D341Med (cell line): ENCODE results near the gene REPIN1.
A peak's percentile ranks its signal among the peaks of the same experiment; 100 is the strongest.

Experiments
- DNase-seq: peaks from one replicate; pipeline ENCODE4 v3.0.0; 2012; ENCODE audit warnings: low spot score

Gene REPIN1

DNA sequence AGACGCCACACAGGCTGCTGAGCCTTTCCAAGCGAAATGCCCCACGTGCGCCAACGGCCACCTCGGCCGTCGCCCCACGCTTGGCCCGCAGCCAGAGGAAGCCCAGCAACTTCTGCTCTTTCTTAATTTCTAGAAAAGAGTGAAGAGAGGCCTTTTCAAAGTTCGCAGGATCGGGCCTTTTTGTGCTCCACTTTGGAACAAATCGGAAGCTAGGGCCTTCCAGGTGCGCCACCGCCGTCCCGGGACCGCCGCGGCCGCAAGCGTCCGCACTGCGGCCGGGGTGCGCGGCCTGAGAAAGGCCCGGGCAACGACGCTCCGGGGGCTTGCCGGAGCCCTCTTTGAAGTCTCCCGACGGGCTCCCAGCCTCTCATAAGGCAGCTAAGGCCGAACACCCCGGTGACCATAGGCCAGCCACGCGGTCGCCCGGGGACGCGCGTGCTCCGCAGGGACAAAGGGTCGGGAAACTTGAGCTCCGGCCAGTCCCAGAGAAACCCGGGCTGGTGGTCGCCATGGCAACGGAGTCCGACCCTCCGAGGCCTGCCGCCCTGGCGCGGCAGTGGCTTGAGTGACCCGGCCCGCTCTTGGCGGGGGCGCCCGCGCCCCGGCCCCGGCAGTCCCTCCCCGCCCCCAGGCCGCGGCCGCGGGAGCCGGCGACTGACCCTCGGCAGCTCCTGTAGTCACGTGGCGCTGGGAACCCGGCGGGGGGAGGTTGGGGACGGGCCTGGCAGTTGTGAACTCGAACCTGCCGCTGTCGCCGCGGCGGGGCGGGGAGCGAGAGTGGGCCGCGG is at the start of gene REPIN1:
TSS of gene REPIN1 (plus strand) at position 727 of the 788 bp plus-strand sequence. CDS start 890 bp downstream, outside the sequence.
- DNase-seq, result peak; percentile 94

DNA sequence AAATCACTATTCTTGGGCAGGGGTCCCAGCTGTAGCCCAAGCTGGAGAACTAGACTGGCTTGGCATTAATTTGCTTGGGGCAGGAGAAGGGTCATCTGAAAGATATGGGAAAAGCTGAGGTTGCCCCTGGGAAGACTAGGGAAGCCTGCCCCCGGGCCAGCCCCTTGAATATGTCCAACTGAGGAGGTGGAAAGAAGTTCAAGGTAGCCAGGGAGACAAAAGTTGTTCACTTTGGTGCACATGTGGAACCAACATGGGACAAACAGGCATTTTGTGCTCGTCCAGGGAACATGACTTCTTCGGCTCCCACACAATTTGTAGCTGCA is 46.9 kb upstream of the REPIN1 start:
- no peak for DNase-seq

DNA sequence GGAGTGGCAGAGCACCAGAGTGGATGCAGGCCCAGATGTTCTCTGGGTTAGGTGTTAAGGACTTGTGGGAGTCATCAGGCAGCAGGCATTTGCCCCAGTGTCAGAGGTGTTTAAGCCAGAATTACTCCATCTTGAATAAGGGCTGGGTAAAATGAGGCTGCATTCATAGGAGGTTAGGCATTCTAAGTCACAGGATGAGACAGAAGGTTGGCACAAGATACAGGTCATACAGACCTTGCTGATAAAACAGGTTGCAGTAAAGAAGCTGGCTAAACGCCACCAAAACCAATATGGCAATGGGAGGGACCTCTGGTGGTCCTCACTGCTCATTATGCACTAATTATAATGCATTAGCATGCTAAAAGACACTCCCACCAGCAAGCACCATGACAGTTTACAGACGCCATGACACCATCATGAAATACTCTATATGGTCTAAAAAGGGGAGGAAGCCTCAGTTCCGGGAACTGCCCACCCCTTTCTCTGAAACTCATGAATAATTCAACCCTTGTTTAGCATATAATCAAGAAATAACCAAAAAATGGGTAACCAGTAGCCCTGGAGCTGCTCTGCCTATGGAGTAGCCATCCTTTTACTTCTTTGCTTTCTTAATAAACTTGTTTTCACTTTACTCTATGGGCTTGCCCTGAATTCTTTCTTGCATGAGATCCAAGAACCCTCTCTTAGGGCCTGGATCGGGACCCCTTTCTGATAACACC is 46.3 kb upstream of the REPIN1 start:
- DNase-seq, result no peak

DNA sequence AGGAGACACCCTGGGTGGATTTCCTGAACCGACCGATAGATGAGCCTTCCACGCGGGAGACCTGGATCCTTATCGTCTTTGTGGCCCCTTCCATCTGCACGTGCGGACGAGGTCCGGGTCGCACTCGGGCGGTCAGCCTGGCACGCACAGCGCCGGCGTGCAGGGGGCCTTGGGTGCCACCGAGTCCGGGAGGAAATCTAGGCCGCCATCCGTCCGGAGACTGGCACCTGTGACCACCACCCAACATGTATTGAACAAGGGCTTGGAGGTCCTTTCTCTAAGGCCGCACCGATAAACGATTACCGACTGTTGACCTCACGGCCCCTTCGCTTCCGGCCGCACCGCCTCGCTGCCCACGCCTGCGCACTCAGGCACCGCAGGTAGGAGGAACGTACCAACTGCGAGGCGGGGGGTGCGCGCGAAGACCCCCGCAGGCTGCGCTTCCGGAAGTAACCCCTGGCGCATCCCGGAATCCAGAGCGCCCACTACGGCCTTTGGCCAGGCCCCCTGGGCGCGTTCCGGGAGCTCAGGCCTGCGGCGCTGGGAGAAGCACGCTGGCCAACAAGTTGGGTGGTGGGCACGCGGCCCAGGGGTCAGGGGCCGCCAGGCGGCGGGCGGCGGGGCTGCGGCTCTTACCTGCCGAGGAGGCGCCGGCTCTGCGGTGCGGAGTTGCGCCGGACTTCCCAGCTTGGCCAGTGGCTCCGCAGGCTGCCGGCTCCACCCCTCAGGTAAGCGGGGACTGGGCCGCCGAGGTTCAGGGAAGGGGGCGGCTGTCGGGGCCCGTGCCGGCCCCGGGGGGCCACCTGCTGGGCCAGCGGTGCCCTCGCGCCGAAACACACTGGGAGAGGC is 45.6 kb upstream of the REPIN1 start, which contains the start of the genes ACTR3C and LRRC61:
TSS of gene ACTR3C (minus strand) at position 713 of the 849 bp plus-strand sequence. CDS start 28,249 bp downstream, outside the sequence.
TSS of gene LRRC61 (plus strand) at position 523 of the 849 bp plus-strand sequence. CDS start 13,507 bp downstream, outside the sequence.
- DNase-seq, result peak; percentile 92

DNA sequence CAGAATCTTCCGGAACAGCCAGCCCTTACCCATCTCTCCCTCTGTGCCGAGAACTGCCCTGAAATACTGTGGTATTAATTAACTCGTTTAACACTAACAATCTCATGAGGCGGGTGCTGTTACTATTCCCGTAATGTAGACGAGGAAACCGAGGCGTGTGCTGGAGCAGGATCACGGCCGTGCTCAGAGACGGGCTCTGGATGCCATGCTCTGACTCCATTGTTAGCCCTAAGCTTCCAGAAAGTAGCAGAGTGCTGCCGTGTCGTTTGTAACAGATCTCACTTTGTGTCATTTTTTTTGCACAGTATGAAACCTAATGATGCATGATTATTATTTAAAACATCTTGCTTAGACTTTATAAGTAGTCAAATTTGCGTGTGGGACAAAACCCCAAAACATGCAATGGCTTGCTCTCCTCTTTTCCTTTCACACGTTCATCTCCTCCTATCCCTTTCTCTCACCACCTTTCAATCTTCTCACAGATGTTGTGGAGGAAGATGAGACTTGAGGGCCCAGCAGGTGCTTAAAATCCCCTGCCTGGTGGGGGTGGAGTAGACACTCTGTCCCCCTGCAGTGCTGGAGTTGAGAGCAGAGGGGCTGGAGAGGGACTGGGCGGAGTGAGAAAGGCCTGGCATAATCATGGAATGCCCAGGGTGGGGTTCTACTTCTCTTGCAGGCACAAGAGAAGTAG is 44.8 kb upstream of the REPIN1 start:
- DNase-seq, result no peak

DNA sequence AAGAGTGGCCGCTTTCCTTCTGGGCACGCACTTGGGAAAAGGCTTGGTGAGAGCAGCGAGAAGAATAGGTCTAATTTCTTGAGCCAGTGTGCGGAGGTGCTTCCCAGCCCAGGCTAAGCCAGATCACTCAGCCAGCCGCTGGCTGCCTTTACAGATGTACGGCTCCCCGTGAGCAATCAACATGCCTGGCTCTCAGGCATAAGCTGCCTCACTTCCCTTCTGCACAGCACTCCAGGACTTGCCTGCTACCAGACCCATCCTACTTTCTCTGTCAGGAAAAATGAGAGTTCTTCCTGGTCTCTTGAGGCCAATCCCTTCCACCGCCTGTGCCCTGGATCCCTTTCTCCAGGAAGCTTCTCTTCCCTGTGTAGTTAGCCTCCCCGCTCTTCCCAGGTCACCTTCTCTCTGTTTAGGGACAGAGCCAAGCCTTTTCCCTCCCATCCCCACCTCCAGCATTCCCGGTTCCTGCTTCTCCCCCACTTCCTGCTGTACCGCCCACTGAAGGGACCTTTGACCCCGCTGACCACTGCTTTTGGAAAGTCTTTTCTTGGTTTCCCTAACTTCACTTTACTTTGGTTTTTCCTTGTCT is 44.2 kb upstream of the REPIN1 start:
- peak; percentile 52 for DNase-seq

DNA sequence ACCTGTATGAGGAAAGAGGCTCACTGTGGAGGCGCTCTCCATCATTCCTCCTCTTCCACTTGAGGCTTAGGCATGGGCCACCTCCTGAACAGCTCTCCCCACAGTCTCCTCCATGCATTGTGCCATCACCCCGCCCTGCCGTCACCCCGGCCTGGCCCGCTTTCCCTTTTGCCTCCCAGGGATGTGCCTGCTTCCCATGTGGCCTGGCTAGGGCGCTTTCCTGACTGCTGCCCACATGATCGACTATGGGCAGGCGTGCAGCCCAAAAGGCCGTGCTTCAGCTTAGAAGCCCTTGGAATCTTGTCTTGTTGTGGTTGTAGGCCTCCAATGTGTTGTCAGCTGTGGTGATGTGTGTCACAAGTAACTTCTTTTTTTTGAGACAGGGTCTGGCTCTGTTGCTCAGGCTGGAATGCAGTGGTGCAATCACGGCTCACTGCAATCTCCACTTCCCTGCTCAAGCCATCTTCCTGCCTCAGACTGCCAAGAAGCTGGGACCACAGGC is 43.5 kb upstream of the REPIN1 start:
- DNase-seq, result no peak

DNA sequence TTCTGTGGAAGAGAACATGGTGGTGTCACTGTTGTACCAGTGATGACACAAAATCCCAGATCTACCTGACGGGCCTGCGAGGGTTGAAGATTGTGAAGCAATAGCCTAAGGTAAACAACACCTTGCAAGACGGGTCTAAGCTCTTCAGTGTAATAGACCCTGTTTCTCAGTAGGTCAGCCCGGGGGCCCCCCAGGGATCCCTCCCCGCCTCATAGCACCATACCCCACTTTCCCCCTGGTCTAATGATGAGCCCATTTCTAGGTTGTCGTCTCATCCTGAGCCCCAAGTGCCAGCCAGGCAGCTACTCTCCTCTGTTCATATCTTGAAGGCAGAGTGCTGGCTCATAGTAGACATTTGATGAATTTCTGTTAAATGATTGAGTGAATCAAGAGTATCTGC is 42.7 kb upstream of the REPIN1 start:
- DNase-seq, result no peak

DNA sequence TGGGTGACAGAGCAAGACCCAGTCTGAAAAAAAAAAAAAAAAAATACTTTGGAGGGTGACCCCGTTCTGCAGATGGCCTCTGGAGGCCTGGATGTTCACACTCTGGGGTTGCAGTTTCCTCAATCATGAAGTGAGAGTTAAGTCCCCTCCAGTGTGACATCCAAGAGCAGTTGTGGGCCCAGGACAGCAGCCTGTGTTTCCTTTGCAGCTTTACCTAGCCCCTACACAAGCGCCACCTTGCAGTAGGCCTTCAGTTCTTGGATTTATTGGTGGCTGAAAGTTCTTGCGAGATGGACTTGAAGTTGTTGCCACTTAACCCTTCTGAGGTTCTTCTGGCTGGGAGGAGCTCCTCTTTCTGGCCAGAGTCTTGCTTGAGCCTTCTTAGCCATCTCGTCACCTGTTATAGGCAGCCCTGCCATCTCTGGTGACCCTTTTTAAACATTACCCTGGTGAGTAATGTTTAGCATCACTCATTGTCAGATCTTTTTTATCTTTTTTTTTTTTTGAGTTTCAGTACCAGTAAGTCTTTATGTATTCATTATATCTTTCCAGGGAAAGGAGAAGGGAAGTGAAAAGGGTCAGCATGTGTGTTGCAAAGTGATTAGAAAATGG is 41.9 kb upstream of the REPIN1 start:
- no peak for DNase-seq

DNA sequence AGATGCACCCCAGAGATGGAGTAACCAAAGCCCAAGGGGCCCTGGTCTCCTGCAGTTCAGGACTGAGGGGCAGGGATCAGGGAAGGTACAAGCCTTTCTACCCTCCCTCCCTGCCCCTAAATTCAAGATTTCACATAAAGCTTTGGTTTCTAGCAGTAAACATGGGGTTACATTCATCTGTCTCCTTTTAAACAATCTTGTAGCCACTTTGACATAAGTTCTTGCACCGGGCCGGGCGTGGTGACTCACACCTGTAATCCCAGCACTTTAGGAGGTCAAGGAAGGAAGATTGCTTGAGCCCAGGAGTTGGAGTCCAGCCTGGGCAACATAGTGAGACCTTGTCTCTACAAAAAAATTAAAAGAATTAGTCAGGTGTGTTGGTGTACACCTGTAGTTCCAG is 41.3 kb upstream of the REPIN1 start:
- no peak for DNase-seq

DNA sequence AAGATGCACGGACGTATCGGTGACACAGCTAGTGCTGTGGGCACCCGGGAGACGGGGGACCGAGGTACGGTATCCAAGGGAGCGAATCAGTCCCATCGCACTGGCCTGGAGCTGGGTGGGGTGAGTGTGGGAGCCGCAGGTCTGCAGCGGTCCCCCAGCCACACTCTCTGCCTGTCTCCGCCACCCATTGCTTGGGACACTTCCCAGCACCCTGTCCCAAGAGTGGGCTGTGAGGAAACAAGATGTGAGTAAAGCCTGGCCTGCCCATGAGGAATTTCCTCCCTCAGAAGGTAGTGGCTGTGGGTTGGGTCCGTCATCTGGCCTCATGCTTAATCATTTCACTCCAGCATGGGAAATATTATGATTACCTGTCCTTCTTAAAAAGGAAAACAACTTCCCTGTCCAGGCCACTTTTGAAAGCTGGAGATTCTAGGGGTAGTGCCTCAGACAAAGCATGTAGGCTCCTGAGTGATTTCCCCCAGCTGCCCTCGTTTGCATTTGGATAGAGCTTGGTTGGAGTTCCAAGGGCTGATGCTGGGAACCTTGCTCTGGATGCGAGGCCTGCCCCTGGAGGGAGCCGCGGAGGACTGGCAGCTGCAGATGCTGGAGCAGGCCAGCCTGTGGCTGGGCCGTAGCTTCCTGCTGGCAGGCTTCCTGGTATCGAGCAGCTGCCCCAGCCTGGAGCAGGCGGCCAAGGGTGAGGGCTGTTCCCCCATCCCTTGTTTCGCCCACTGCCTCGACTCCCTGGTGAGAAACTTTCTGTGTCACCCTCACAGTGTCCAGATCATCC is 39.1 kb upstream of the REPIN1 start:
- no peak for DNase-seq

DNA sequence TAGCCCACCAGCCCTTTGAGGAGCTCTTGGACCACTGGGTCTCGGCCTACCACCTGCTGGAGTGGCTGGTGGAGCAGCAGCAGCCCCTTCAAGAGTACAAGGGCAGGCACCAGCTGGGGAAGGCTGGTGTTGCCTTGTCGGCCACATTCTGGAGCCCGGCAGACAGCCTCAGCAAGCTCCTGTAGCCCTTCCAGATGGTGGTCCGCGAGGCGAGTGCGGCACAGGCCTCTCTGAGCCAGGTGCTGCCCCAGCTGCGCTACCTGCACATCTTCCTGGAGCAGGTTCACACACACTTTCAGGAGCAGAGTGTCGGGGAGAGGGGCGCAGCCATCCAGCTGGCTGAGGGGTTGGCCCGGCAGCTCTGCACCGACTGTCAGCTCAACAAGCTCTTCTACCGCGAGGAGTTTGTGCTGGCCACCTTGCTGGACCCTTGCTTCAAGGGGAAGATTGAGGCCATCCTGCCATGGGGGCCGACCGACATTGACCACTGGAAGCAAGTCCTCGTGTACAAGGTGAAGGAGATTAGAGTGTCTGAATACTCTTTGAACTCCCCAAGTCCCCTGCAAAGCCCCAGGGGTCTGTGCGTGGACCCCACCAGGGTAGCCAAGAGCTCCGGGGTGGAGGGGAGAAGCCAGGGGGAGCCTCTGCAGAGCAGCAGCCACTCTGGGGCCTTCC is 38.3 kb upstream of the REPIN1 start:
- no peak for DNase-seq

DNA sequence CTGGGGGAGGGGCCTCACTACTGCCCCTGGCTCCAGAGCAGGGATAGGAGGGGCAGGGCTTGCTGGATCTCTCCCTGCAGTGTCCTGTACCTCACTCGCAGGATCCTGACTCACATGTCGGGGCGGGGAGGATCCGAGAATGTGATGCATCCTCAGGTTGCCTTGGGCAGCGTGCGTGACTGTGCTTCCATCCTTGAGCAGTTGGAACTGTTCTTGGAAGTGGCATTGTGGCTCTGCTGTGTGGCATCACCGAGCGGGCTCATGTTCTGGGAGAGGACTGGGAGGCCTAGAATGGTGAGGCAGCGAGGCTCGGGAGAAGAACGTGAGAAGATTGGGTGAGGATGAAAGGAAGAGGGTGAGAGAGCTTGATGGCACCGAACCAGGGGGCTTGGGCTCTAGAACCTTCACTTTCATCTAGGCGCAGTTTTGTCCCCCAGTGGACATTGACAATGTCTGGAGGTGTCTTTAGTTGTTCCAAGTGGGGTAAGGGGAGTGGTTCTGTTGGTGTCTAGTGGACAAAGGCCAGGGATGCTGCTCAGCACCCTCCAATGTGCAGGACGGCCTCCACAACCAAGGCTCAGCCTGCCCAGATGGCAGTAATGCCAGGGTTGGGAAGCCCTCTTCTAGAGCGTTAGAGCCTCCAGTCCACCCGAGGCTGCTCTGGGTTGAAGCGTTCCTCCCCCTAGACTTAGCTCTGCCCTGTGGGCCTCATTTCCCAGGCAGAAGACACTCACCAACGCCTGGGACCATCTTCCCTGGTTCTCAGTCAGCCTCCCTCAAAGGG is 35.6 kb upstream of the REPIN1 start:
- no peak for DNase-seq

DNA sequence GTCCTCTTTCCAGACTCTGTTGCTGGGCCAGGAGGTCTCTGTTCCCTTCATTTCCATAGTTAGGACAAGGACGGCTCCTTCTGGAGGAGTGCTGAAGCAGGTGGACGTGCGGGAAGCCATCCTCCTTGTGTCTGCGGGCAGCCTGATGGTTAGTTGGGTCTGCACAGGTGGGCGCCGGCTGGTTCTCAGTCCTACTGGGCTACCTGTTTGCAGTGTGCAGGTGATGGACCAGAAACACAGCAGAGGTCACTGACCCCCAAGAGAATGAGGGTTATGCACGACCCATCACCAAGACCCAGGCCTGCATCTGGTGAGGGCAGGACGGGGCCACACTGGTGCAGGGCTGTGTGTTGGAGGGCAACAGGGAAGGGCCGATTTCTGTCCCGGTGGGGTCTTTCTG is 35.0 kb upstream of the REPIN1 start:
- no peak for DNase-seq

DNA sequence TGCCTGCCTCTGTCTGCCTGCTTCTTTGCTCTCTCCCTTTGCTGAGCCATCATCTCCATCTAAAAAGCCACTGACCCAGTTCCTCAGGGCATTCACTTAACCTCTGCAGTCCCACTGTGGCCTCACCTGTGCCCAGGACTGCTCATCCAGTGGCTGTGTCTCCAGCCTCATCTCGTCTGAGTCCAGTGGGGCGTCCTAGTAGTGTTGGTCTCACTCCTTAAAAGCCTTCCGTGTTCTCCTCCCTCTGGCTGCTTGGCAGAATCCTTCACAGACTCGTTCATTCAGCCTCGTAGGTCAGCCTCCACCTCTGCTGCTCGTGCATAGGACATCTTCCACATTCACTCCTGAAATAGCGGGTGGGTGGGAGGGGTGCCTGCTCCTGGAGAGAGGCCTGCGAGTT is 34.5 kb upstream of the REPIN1 start:
- no peak for DNase-seq

DNA sequence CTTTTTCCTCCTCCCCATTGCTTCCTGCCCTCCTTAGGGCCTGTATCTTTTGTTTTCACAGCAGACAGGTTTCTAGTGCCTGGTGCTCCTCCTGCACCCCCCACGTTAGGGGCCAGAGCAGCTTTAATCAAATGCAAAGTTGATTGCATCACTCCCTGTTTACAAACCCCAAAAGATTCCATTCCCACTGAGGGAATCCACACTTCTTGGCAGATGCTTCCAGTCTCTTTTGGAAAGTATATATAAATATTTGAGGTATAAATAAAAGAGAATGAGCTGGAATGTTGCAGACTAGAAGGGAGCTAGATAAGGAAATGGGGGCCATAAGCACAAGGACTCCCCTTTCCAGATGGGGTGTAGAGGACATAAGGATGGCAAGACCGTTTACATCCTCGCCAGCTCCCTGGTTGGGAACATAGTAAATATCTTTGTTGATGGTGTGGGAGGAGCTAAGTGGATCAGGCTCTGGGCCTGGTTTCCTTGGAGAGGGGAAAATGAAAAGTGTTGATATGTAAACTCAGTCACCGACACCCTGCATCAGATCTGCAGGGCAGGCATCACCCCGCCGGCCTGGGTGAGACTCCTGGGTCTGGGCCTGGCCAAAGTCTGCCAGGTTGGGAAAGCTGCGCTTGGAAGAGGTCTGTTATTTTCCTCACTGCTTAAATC is 33.4 kb upstream of the REPIN1 start:
- peak; percentile 29 for DNase-seq

DNA sequence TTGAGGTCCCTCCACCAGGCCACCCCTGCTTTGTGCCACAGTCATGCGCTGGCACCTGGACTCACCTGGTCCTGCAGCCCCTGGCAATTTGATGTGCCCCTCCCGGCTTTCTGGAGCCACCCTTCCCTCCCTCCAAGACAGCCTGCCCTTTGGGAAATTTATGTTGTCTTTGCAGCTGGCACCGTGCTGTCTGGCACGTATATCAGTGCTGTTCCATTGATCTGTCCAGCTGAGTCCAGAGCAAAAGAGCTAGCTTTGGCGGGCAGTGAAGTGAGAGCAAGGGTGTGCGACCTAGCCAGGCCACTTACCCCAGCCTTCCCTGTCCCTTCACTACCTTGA is 32.9 kb upstream of the REPIN1 start:
- DNase-seq, result no peak

DNA sequence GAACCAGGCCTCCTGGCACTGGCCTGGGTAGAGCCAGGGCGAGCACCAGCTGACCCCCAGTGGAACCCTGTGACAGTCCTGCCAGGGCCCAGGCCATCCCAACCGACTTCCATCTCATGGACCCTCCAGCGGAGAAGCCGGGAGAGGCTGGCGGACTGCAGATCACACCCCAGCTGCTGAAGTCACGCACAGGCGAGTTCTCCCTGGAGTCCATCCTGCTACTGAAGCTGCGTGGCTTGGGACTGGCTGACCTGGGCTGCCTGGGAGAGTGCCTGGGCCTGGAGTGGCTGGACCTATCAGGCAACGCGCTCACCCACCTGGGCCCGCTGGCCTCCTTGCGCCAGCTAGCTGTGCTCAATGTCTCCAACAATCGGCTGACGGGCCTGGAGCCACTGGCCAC is 31.9 kb upstream of the REPIN1 start:
- DNase-seq, result peak; percentile 22
